WTC11 (cell line): ENCODE data around the gene C17orf78. TPM values are rescaled to one million over a fixed set of nuclear protein-coding genes. Genes with fewer than 3 reads are reported as not detected.
A peak's percentile ranks its signal among the peaks of the same experiment; 100 is the strongest.

Experiments used
- AFF4 ChIP-seq: sonication (generic); formaldehyde crosslinking; IDR thresholded peaks from 2 replicates; pipeline ENCODE4 v1.8.1; 2023; ENCODE audit warnings: mild to moderate bottlenecking, missing genetic modification reagents, borderline replicate concordance
- AR ChIP-seq: fragments of 250-450 bp; sonication (Bioruptor Pico); IDR thresholded peaks from 2 replicates; pipeline ENCODE4 v1.9.0; 2021; ENCODE audit warnings: mild to moderate bottlenecking
- ATF2 ChIP-seq: sonication (generic); formaldehyde crosslinking; IDR thresholded peaks from 2 replicates; pipeline ENCODE4 v1.8.1; 2022; ENCODE audit warnings: low read depth, missing genetic modification reagents, borderline replicate concordance
- CBFB ChIP-seq: sonication (generic); formaldehyde crosslinking; IDR thresholded peaks from 2 replicates; pipeline ENCODE4 v1.8.1; 2022; ENCODE audit warnings: mild to moderate bottlenecking, low read depth, missing genetic modification reagents
- CDX4 ChIP-seq: fragments of 250-450 bp; sonication (Bioruptor Pico); IDR thresholded peaks from 2 replicates; pipeline ENCODE4 v1.9.0; 2021; ENCODE audit warnings: moderate library complexity, mild to moderate bottlenecking, inconsistent platforms, borderline replicate concordance
- CREB1 ChIP-seq: sonication (generic); formaldehyde crosslinking; IDR thresholded peaks from 2 replicates; pipeline ENCODE4 v1.8.0; 2023; ENCODE audit warnings: mild to moderate bottlenecking, missing genetic modification reagents
- E2F4 ChIP-seq: sonication (generic); formaldehyde crosslinking; IDR thresholded peaks from 2 replicates; pipeline ENCODE4 v1.8.1; 2022; ENCODE audit warnings: low read depth, mild to moderate bottlenecking, moderate library complexity, missing genetic modification reagents, borderline replicate concordance
- ELF4 ChIP-seq: sonication (generic); formaldehyde crosslinking; IDR thresholded peaks from 2 replicates; pipeline ENCODE4 v1.8.1; 2022; ENCODE audit warnings: low read depth, mild to moderate bottlenecking, moderate library complexity, missing genetic modification reagents
- FOXP1 ChIP-seq: sonication (generic); formaldehyde crosslinking; IDR thresholded peaks from 2 replicates; pipeline ENCODE4 v1.8.0; 2022; ENCODE audit warnings: missing genetic modification reagents, mild to moderate bottlenecking, moderate library complexity, borderline replicate concordance
- GABPB1 ChIP-seq: sonication (generic); formaldehyde crosslinking; IDR thresholded peaks from 2 replicates; pipeline ENCODE4 v1.8.1; 2023; ENCODE audit warnings: mild to moderate bottlenecking, missing genetic modification reagents
- GRHL2 ChIP-seq: fragments of 250-450 bp; sonication (Bioruptor Pico); IDR thresholded peaks from 2 replicates; pipeline ENCODE4 v1.8.0; 2022; ENCODE audit warnings: mild to moderate bottlenecking, moderate library complexity; ENCODE audit not compliant: insufficient replicate concordance, severe bottlenecking
- HMGXB4 ChIP-seq: sonication (generic); formaldehyde crosslinking; IDR thresholded peaks from 2 replicates; pipeline ENCODE4 v1.8.1; 2023; ENCODE audit warnings: mild to moderate bottlenecking, moderate library complexity, missing genetic modification reagents
- JUN ChIP-seq: sonication (generic); formaldehyde crosslinking; IDR thresholded peaks from 2 replicates; pipeline ENCODE4 v1.8.0; 2023; ENCODE audit warnings: mild to moderate bottlenecking, missing genetic modification reagents
- OVOL2 ChIP-seq: fragments of 250-450 bp; sonication (Bioruptor Pico); IDR thresholded peaks from 2 replicates; pipeline ENCODE4 v1.9.0; 2021; ENCODE audit warnings: mild to moderate bottlenecking, borderline replicate concordance
- RORB ChIP-seq: fragments of 250-450 bp; sonication (Bioruptor Pico); IDR thresholded peaks from 2 replicates; pipeline ENCODE4 v1.9.0; 2021; ENCODE audit warnings: mild to moderate bottlenecking
- SMAD4 ChIP-seq: sonication (generic); formaldehyde crosslinking; IDR thresholded peaks from 2 replicates; pipeline ENCODE4 v1.8.0; 2022; ENCODE audit warnings: mild to moderate bottlenecking, missing genetic modification reagents
- SP1 ChIP-seq: sonication (generic); formaldehyde crosslinking; conservative IDR thresholded peaks from 2 replicates; pipeline ENCODE4 v1.8.1; 2022; ENCODE audit warnings: missing genetic modification reagents
- ZNF121 ChIP-seq: sonication (generic); formaldehyde crosslinking; IDR thresholded peaks from 2 replicates; pipeline ENCODE4 v1.8.0; 2023; ENCODE audit warnings: missing genetic modification reagents
- ZNF138 ChIP-seq: sonication (generic); formaldehyde crosslinking; conservative IDR thresholded peaks from 2 replicates; pipeline ENCODE4 v1.8.1; 2022; ENCODE audit warnings: mild to moderate bottlenecking, moderate library complexity, missing genetic modification reagents
- ZNF263 ChIP-seq: sonication (generic); formaldehyde crosslinking; IDR thresholded peaks from 2 replicates; pipeline ENCODE4 v1.8.1; 2022; ENCODE audit warnings: low read depth, mild to moderate bottlenecking, moderate library complexity, missing genetic modification reagents
- ZNF281 ChIP-seq: sonication (generic); formaldehyde crosslinking; IDR thresholded peaks from 2 replicates; pipeline ENCODE4 v1.8.0; 2023; ENCODE audit warnings: mild to moderate bottlenecking, missing genetic modification reagents
- ZNF396 ChIP-seq: fragments of 250-450 bp; sonication (Bioruptor Pico); IDR thresholded peaks from 2 replicates; pipeline ENCODE4 v1.8.0; 2021; ENCODE audit warnings: mild to moderate bottlenecking, moderate library complexity, borderline replicate concordance
- ZNF416 ChIP-seq: fragments of 250-450 bp; sonication (Bioruptor Pico); IDR thresholded peaks from 2 replicates; pipeline ENCODE4 v1.9.0; 2021; ENCODE audit warnings: mild to moderate bottlenecking, inconsistent platforms
- total RNA-seq: library from RNA; stranded (reverse); gene quantifications from 3 replicates; pipeline ENCODE4 v1.2.3, GENCODE V29; 2021

Gene C17orf78
- total RNA-seq, 1 experiment from 2014 or later: not detected

- TF ChIP-seq AR (CRISPR knock-in tag): no peak
- peak; percentile 24; the same call in 1 of the 2 replicates for TF ChIP-seq SP1 (CRISPR knock-in tag)
- TF ChIP-seq ZNF138 (CRISPR knock-in tag): no peak
- TF ChIP-seq CREB1: no peak
- TF ChIP-seq CBFB (CRISPR knock-in tag): no peak
- TF ChIP-seq HMGXB4 (CRISPR knock-in tag): no peak
- 0 out of 2 replicates have a peak, but pooled peaks have one; percentile 14 for TF ChIP-seq AFF4
- TF ChIP-seq SMAD4 (CRISPR knock-in tag): 0 out of 2 replicates have a peak, but pooled peaks have one; percentile 31
- TF ChIP-seq ZNF416 (CRISPR knock-in tag): no peak
- TF ChIP-seq ELF4: no peak
- no peak for TF ChIP-seq RORB
- TF ChIP-seq ATF2 (CRISPR knock-in tag): no peak
- TF ChIP-seq GABPB1 (CRISPR knock-in tag): no peak
- no peak for TF ChIP-seq ZNF281
- TF ChIP-seq GRHL2 (CRISPR knock-in tag): no peak
- TF ChIP-seq OVOL2 (CRISPR knock-in tag): no peak
- no peak for TF ChIP-seq ZNF396 (CRISPR knock-in tag)
- TF ChIP-seq JUN (CRISPR knock-in tag): no peak
- TF ChIP-seq FOXP1: no peak
- TF ChIP-seq ZNF263 (CRISPR knock-in tag): no peak
- no peak for TF ChIP-seq E2F4 (CRISPR knock-in tag)
- TF ChIP-seq CDX4 (CRISPR knock-in tag): no peak
- TF ChIP-seq ZNF121 (CRISPR knock-in tag): no peak
Observed at GRCh38 chr17:37358098-37358829, 17.5 kb upstream of the C17orf78 start (continued).
